Hepatocyte (in vitro differentiated cells): ENCODE results near the gene SLC8B1. TPM values are rescaled to one million over a fixed set of nuclear protein-coding genes. Genes with fewer than 3 reads are reported as not detected.

Source experiments
- DNase-seq: peaks from one replicate; pipeline ENCODE4 v3.0.0-alpha.2; 2016; ENCODE audit warnings: low spot score
- H2AFZ ChIP-seq: fragments of 200-600 bp; sonication (generic); 2 replicates; pipeline ENCODE4 v1.6.0; 2016; ENCODE audit warnings: antibody characterized with exemption, mild to moderate bottlenecking
- H3K27ac ChIP-seq: fragments of 200-600 bp; sonication (generic); 2 replicates; pipeline ENCODE4 v1.5.1; 2016; ENCODE audit warnings: mild to moderate bottlenecking
- H3K27me3 ChIP-seq: fragments of 200-600 bp; sonication (generic); 2 replicates; pipeline ENCODE4 v1.6.1; 2016
- H3K36me3 ChIP-seq: fragments of 200-600 bp; sonication (generic); replicated peaks from 2 replicates; pipeline ENCODE4 v1.5.1; 2016; ENCODE audit warnings: low read depth; ENCODE audit not compliant: insufficient read depth
- H3K4me1 ChIP-seq: fragments of 200-600 bp; sonication (generic); 2 replicates; pipeline ENCODE4 v1.5.1; 2016; ENCODE audit warnings: mild to moderate bottlenecking, moderate library complexity; ENCODE audit not compliant: insufficient read depth
- H3K4me2 ChIP-seq: fragments of 200-600 bp; sonication (generic); 2 replicates; pipeline ENCODE4 v1.6.0; 2016
- H3K4me3 ChIP-seq: fragments of 200-600 bp; sonication (generic); 2 replicates; pipeline ENCODE4 v1.5.1; 2016; ENCODE audit warnings: mild to moderate bottlenecking
- H3K79me2 ChIP-seq: fragments of 200-600 bp; sonication (generic); 2 replicates; pipeline ENCODE4 v1.6.0; 2017; ENCODE audit warnings: mild to moderate bottlenecking
- H3K9me2 ChIP-seq: fragments of 200-600 bp; sonication (generic); replicated peaks from 2 replicates; pipeline ENCODE4 v1.6.0; 2017; ENCODE audit warnings: mild to moderate bottlenecking; ENCODE audit not compliant: insufficient read depth
- H3K9me3 ChIP-seq: fragments of 200-600 bp; sonication (generic); 2 replicates; pipeline ENCODE4 v1.5.1; 2016; ENCODE audit warnings: low read depth, mild to moderate bottlenecking
- H4K20me1 ChIP-seq: fragments of 200-600 bp; sonication (generic); 2 replicates; pipeline ENCODE4 v1.6.0; 2016; ENCODE audit warnings: mild to moderate bottlenecking; ENCODE audit not compliant: insufficient read depth, poor library complexity, severe bottlenecking
- EZH2 ChIP-seq: fragments of 200-600 bp; sonication (generic); IDR thresholded peaks from 2 replicates; pipeline ENCODE4 v1.6.1; 2016; ENCODE audit warnings: antibody characterized with exemption, mild to moderate bottlenecking, borderline replicate concordance
- EZH2phosphoT487 ChIP-seq: fragments of 200-600 bp; sonication (generic); IDR thresholded peaks from one replicate; pipeline ENCODE4 v1.6.1; 2018; ENCODE audit warnings: antibody characterized with exemption, mild to moderate bottlenecking, low read depth, moderate library complexity; ENCODE audit not compliant: unreplicated experiment, severe bottlenecking
- WGBS: methylation state at CpG from one replicate; pipeline ENCODE4 v1.1.6; 2016; ENCODE audit warnings: low lambda C conversion rate; ENCODE audit errors: missing lambda C conversion rate; 5-methylcytosine and 5-hydroxymethylcytosine counted together
- polyA plus RNA-seq: library from polyadenylated mRNA; unstranded; fragments of >200 nt; fragmentation: Nextera tagmentation; extraction: Ambion mirVana; gene quantifications from 2 replicates; pipeline ENCODE4 v1.2.1, GENCODE V29; 2016
- total RNA-seq: library from RNA; depleted of rRNA; stranded (reverse); fragments of >200 nt; gene quantifications from 2 replicates; pipeline ENCODE4 v1.2.3, GENCODE V29; 2014
- TF ChIP-seq, protein P1 (sequence below): fragments of 200-600 bp; sonication (generic); IDR thresholded peaks from 2 replicates; pipeline ENCODE4 v1.5.1; 2016; ENCODE audit warnings: antibody characterized with exemption, mild to moderate bottlenecking; ENCODE audit not compliant: poor library complexity

SLC8B1 gene
- total and polyA plus RNA-seq, 2 experiments from 2014 or later, result 15.4 to 17.9 TPM

DNA sequence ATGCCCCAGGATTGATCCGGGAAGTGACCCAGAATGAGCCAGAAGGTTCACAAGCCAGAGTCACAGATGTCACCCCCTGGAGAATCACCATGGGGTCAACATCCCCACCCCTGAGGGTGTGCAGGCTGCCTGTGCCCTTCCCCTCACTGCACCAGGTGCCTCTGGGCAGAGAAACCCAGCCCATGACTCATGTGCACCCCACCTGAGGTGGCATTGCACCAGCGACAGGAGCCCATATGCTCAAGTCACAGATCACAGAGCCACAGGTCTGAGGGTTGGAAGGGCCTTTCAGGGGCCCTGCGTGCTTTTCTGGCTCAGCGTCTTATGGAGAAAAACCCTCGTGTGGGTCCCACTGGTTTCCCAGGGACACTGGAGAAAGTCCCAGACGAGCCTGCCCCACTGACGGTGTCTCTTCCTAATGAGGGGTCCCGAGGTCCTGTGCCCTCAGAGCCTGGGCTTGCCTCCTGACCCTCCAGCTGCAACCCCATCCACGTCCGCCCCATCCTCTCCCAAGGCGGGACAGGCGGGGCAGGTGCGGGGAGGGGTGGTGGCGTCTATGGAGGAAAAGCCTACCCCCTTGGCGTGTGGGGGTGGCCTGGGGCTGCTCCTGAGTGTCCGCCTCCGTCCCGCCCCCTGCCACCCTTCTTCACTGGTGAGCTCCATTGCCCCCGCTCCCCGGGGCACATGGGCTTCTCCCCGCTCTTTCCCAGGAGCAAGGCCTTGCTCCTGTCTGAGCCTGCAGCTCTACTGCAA lies 47.6 kb downstream of the SLC8B1 start:
- H4K20me1 ChIP-seq, result no peaks in the 10 kb centered on the region
- no peaks in the 10 kb centered on the region for H3K4me1 ChIP-seq
- no peak for DNase-seq
- H3K4me3 ChIP-seq, result no peak overlapping the region
- H2AFZ ChIP-seq, result no peak overlapping the region
- H3K27ac ChIP-seq, result no peak overlapping the region
- no peaks in the 10 kb centered on the region for H3K36me3 ChIP-seq
- 99% methylated on average over 13 of the region's 21 CpGs for WGBS
- TF ChIP-seq, protein P1, sequence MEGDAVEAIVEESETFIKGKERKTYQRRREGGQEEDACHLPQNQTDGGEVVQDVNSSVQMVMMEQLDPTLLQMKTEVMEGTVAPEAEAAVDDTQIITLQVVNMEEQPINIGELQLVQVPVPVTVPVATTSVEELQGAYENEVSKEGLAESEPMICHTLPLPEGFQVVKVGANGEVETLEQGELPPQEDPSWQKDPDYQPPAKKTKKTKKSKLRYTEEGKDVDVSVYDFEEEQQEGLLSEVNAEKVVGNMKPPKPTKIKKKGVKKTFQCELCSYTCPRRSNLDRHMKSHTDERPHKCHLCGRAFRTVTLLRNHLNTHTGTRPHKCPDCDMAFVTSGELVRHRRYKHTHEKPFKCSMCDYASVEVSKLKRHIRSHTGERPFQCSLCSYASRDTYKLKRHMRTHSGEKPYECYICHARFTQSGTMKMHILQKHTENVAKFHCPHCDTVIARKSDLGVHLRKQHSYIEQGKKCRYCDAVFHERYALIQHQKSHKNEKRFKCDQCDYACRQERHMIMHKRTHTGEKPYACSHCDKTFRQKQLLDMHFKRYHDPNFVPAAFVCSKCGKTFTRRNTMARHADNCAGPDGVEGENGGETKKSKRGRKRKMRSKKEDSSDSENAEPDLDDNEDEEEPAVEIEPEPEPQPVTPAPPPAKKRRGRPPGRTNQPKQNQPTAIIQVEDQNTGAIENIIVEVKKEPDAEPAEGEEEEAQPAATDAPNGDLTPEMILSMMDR, result no peak
- TF ChIP-seq EZH2 (no peak), EZH2phosphoT487 (no peak)
- H3K79me2 ChIP-seq, result no peaks in the 10 kb centered on the region
- H3K4me2 ChIP-seq, result no peak overlapping the region
- H3K9me2 ChIP-seq, result no peaks in the 10 kb centered on the region
- no peaks in the 10 kb centered on the region for H3K27me3 ChIP-seq
- H3K9me3 ChIP-seq, result no peaks in the 10 kb centered on the region

DNA sequence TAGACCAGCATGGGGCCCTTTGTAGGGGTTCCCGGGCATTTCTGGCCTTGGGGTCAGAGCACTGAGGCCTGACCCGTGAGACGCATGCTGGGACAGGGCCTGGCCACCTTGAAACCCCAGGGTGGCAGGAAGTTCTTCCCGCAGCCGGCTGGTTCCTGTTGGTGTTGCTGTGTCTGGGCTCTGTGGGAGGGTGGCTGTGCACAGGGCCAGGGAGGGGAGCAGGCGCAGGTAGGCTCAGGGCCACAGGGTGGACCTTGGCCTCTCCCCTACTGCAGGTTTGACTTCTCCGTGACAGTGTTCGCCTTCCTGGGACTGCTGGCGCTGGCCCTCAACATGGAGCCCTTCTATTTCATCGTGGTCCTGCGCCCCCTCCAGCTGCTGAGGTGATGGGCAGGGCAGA lies 48.2 kb downstream of the SLC8B1 start:
- no peak overlapping the region for H2AFZ ChIP-seq
- H3K4me2 ChIP-seq, result no peak overlapping the region
- no peak overlapping the region for H3K27ac ChIP-seq
- WGBS, result 89% methylated on average over 11 of the region's 11 CpGs
- H3K27me3 ChIP-seq, result no peaks in the 10 kb centered on the region
- no peaks in the 10 kb centered on the region for H3K4me1 ChIP-seq
- DNase-seq, result no peak
- no peaks in the 10 kb centered on the region for H3K9me3 ChIP-seq
- no peaks in the 10 kb centered on the region for H3K9me2 ChIP-seq
- H3K79me2 ChIP-seq, result no peaks in the 10 kb centered on the region
- TF ChIP-seq EZH2 (no peak), EZH2phosphoT487 (no peak)
- TF ChIP-seq, protein P1, result no peak
- H3K36me3 ChIP-seq, result no peaks in the 10 kb centered on the region
- H4K20me1 ChIP-seq, result no peaks in the 10 kb centered on the region
- H3K4me3 ChIP-seq, result no peak overlapping the region

DNA sequence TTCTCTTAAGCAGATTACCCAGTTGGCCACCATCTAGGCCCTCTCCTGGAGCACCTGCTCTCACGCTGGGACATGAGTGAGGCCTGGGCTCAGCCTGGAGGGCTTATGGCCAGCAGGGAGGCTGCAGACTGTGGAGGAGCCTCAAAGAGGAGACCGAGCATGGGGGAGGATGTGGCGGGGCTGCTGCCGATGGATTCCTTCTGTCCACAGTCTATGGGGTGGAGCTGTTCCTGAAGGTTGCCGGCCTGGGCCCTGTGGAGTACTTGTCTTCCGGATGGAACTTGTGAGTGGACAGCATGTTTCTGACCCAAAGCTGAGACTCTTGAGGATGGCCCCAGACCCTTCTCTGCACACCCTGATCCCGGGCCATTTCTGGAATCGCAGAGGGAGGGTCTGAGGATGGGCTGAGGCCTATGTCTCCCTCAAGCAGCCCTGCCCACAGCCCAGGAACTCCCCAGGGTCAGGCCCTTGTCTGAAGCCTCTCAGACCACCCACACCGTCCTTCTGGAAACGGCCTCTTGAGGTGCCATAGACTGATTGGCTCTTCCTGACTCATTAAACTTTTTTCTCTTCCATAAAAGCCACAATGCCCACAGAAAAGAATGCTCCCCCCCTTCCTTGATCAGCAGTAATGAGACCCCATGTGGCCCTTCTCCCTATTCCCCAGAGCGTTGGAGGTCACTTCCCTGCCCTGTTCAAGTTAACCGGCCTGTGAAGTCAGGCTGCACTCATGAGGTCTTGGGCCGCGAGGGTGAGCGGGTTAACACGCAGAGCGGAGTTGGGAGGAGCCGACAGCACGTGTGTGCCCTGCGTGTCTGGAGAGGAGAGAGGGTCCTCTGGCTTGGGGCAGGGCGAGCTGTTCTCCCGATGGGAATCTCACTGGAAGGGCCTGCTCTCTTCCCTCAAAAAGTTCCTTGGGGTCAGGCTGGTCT lies 49.0 kb downstream of the SLC8B1 start:
- no peaks in the 10 kb centered on the region for H3K9me3 ChIP-seq
- H3K79me2 ChIP-seq, result no peaks in the 10 kb centered on the region
- H3K27me3 ChIP-seq, result no peaks in the 10 kb centered on the region
- 82% methylated on average over 22 of the region's 22 CpGs for WGBS
- DNase-seq, result no peak
- TF ChIP-seq EZH2, result no peak
- no peak for TF ChIP-seq EZH2phosphoT487
- TF ChIP-seq, protein P1, result no peak
- H3K9me2 ChIP-seq, result no peaks in the 10 kb centered on the region
- H3K36me3 ChIP-seq, result no peaks in the 10 kb centered on the region
- H3K4me1 ChIP-seq, result no peaks in the 10 kb centered on the region
- H3K4me2 ChIP-seq, result no peak overlapping the region
- H3K4me3 ChIP-seq, result no peak overlapping the region
- no peaks in the 10 kb centered on the region for H4K20me1 ChIP-seq
- H3K27ac ChIP-seq, result no peak overlapping the region
- no peak overlapping the region for H2AFZ ChIP-seq
